ENCODE data around the gene PRRX2. TPM values are rescaled to one million over a fixed set of nuclear protein-coding genes. Genes with fewer than 3 reads are reported as not detected.

Gene PRRX2
- polyA plus RNA-seq (2012; ENCODE audit: insufficient read depth, insufficient read length, low read depth), result not detected

DNA sequence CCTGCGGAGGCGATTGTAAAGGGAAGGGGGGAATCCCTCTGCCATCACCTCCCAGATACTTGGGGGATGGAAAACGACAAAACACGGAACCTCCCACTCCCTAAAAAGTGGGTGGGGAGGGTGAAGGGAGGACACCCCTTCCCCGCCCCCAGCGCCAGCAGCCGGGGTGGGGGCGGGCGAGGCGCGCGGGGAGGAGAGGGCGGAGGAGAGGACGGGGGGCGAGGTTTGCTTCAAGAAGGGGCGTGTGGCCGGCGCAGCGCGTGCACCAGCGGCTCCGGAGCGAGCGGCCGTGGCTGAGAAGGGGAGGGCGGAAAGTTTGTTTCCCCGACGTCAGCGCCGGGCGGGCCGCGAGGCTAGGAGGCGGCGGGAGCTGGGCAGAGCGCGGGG, at the start of gene PRRX2:
Gene PRRX2 (plus strand): TSS at position 259 of the 387 bp plus-strand sequence. CDS start 221 bp downstream, outside the sequence.
- TF ChIP-seq, protein P1, sequence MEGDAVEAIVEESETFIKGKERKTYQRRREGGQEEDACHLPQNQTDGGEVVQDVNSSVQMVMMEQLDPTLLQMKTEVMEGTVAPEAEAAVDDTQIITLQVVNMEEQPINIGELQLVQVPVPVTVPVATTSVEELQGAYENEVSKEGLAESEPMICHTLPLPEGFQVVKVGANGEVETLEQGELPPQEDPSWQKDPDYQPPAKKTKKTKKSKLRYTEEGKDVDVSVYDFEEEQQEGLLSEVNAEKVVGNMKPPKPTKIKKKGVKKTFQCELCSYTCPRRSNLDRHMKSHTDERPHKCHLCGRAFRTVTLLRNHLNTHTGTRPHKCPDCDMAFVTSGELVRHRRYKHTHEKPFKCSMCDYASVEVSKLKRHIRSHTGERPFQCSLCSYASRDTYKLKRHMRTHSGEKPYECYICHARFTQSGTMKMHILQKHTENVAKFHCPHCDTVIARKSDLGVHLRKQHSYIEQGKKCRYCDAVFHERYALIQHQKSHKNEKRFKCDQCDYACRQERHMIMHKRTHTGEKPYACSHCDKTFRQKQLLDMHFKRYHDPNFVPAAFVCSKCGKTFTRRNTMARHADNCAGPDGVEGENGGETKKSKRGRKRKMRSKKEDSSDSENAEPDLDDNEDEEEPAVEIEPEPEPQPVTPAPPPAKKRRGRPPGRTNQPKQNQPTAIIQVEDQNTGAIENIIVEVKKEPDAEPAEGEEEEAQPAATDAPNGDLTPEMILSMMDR (IDR thresholded peaks at IDR 0.05; ENCODE audit: low read depth, low read length), result no peak
- peak; percentile 48 for DNase-seq
- Histone ChIP-seq H3K4me1 (no peaks in the 10 kb centered on the region), H3K36me3 (no peaks in the 10 kb centered on the region), H3K9me3 (no peaks in the 10 kb centered on the region), H3K27me3 (peaks cover 8% of the 10 kb centered on the region), H3K4me3 (ENCODE audit: low read depth, low read length) (peak within 1 kb of the TSS; percentile 33)

DNA sequence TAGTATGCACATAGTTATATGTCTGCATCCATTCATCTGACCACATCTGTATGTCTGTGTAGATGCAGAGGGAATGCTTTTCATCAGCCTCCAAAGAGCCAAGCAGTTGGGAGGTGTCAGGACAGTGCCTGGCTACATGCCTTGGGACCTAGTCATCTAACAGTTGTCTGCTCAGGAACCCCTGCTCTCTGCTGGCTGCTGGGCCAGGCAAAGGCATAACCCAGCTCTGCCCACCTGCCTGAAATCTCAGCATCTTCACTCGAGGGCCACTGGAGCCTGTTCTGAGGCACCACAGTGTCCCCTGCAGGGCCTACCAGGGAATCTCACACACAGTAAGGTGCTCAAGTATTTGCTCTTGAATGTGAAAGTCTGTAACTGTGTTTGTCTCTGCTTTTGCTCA, 48.3 kb upstream of the PRRX2 start:
- peak; percentile 67 for DNase-seq
- Histone ChIP-seq H3K9me3 (no peaks in the 10 kb centered on the region), H3K4me3 (ENCODE audit: low read depth, low read length) (no peak overlapping the region), H3K4me1 (no peaks in the 10 kb centered on the region), H3K36me3 (no peaks in the 10 kb centered on the region), H3K27me3 (no peaks in the 10 kb centered on the region)
- TF ChIP-seq, protein P1 (IDR thresholded peaks at IDR 0.05; ENCODE audit: low read depth, low read length), result peak; percentile 91

DNA sequence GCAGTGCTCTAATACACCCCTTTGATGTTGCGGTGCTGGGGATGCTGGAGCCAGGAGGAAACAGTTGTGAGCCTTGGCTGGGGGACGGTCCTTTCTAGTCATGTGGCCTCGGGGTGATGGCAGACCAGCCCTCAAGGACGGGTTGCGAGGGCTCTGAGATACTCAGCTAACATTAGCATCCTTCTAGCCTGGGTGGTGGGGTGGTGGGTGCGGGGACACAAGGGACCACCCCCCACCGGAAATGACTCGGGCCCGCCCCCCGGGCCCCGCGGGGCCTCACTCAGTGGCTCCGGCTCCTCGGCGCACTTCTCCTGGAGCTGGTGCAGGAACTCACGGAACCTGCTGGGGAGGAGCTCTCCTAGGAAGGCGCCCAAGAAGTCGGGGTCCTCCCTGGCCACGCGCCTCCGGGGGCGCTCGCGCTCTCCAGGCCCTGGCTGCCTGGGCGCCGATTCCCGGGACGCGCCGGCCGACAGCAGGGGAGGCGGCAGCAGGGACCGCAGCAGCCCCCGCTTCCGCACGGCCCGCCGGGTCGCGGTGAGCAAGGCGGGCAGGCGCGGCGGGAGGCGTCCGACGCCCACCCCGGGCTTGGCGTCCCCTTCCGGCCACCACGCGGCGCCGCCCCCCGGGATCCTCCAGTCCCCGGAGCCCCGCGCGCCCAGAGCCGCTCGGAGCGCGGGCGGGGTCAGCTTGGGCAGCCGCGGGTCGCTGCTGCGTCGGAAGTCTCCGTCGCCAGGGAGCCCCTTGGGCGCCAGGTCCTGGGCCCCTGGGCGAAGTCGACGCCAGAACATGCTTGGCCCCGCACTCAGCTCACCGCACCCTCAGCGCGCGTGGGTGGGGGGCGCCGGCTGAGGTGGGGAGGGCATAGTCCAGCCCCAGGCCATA, 45.4 kb upstream of the PRRX2 start:
- peaks cover 3% of the 10 kb centered on the region; the same call in 1 of the 2 replicates for H3K4me1 ChIP-seq
- no peaks in the 10 kb centered on the region for H3K36me3 ChIP-seq
- TF ChIP-seq, protein P1 (IDR thresholded peaks at IDR 0.05; ENCODE audit: low read depth, low read length), result no peak
- H3K27me3 ChIP-seq, result no peaks in the 10 kb centered on the region
- DNase-seq, result peak; percentile 55
- no peaks in the 10 kb centered on the region for H3K9me3 ChIP-seq
- H3K4me3 ChIP-seq (ENCODE audit: low read depth, low read length), result peak overlapping the region; percentile 59

GRCh38 chr9:129620669-129621295, 44.7 kb upstream of the PRRX2 start, which contains the start of gene C9orf50:
Gene C9orf50, minus strand, starts transcription at chr9:129621101. Its CDS starts 527 bp downstream, at chr9:129620574.
- no peak for DNase-seq
- Histone ChIP-seq H3K36me3 (no peaks in the 10 kb centered on the region), H3K4me1 (peaks cover 3% of the 10 kb centered on the region; the same call in 1 of the 2 replicates), H3K9me3 (no peaks in the 10 kb centered on the region), H3K4me3 (ENCODE audit: low read depth, low read length) (peak within 1 kb of the TSS; percentile 59), H3K27me3 (no peaks in the 10 kb centered on the region)
- TF ChIP-seq, protein P1 (IDR thresholded peaks at IDR 0.05; ENCODE audit: low read depth, low read length), result no peak

DNA sequence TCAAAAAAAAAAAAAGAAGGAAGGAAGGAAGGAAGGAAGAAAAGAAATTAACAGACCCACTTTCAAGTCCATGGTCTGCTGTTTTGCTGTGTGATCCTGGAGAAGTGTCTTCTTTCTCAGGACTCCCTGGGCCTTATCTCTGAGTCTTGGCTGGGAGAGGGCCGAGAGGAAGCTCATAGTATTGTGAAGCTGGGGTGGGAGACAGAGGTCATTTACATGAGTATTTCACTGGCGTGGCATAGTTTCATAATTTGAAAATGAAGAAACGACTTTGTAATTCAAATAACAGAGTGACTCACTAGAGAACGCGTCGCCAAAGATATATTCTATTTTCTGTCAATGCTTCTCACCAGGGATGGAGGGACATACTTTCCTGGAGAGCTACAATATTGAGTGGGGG, 42.1 kb upstream of the PRRX2 start:
- no peak for DNase-seq

More for the DNA sequence above, 42.1 kb upstream of the PRRX2 start:
- TF ChIP-seq, protein P1 (IDR thresholded peaks at IDR 0.05; ENCODE audit: low read depth, low read length), result no peak
- Histone ChIP-seq H3K27me3 (no peaks in the 10 kb centered on the region), H3K4me3 (ENCODE audit: low read depth, low read length) (no peak overlapping the region), H3K9me3 (no peaks in the 10 kb centered on the region), H3K4me1 (peaks cover 7% of the 10 kb centered on the region), H3K36me3 (peaks cover 13% of the 10 kb centered on the region)
